Loucy (cell line): Measurements from ENCODE around the gene SUPT20H.

ENCODE experiments used
- H2AFZ ChIP-seq: fragments of 200-600 bp; sonication (generic); 2 replicates; pipeline ENCODE4 v1.6.0; 2016; ENCODE audit warnings: antibody characterized with exemption, mild to moderate bottlenecking, low read length, moderate library complexity
- H3F3A ChIP-seq: fragments of 200-600 bp; 2 replicates; pipeline ENCODE4 v1.6.0; 2016; ENCODE audit warnings: antibody characterized with exemption, low read depth, mild to moderate bottlenecking
- H3K27me3 ChIP-seq: fragments of 200-600 bp; sonication (generic); 2 replicates; pipeline ENCODE4 v1.6.1; 2014; ENCODE audit warnings: low read length, mild to moderate bottlenecking; ENCODE audit not compliant: insufficient read depth, poor library complexity, severe bottlenecking
- H3K36me3 ChIP-seq: fragments of 200-600 bp; sonication (generic); 2 replicates; pipeline ENCODE4 v1.6.1; 2016; ENCODE audit warnings: low read length; ENCODE audit not compliant: insufficient read depth
- H3K4me1 ChIP-seq: fragments of 200-600 bp; sonication (generic); 2 replicates; pipeline ENCODE4 v1.5.1; 2014; ENCODE audit warnings: low read length, mild to moderate bottlenecking; ENCODE audit not compliant: insufficient read depth, poor library complexity, severe bottlenecking
- H3K4me2 ChIP-seq: fragments of 200-600 bp; sonication (generic); 2 replicates; pipeline ENCODE4 v1.6.0; 2014; ENCODE audit warnings: antibody characterized with exemption, low read length, low read depth, mild to moderate bottlenecking; ENCODE audit not compliant: poor library complexity, severe bottlenecking
- H3K4me3 ChIP-seq: fragments of 200-600 bp; sonication (generic); 2 replicates; pipeline ENCODE4 v1.5.1; 2014; ENCODE audit warnings: low read length, mild to moderate bottlenecking, mixed read lengths; ENCODE audit not compliant: poor library complexity, severe bottlenecking
- H3K79me2 ChIP-seq: fragments of 200-600 bp; sonication (generic); 2 replicates; pipeline ENCODE4 v1.6.1; 2014; ENCODE audit warnings: low read length; ENCODE audit not compliant: insufficient read depth
- H3K9ac ChIP-seq: fragments of 200-600 bp; sonication (generic); 2 replicates; pipeline ENCODE4 v1.6.0; 2014; ENCODE audit warnings: mild to moderate bottlenecking, low read depth, low read length, moderate library complexity; ENCODE audit not compliant: poor library complexity, severe bottlenecking
- H3K9me2 ChIP-seq: fragments of 200-600 bp; sonication (generic); replicated peaks from 2 replicates; pipeline ENCODE4 v1.6.1; 2016; ENCODE audit warnings: low read depth, low read length, mixed read lengths
- H3K9me3 ChIP-seq: fragments of 200-600 bp; sonication (generic); 2 replicates; pipeline ENCODE4 v1.6.1; 2014; ENCODE audit warnings: mild to moderate bottlenecking, antibody characterized with exemption, low read length, low read depth; ENCODE audit not compliant: insufficient read depth
- H4K20me1 ChIP-seq: fragments of 200-600 bp; sonication (generic); 2 replicates; pipeline ENCODE4 v1.6.0; 2014; ENCODE audit warnings: antibody characterized with exemption, low read length, mild to moderate bottlenecking; ENCODE audit not compliant: insufficient read depth, poor library complexity, severe bottlenecking
- CTCF ChIP-seq: fragments of 200-600 bp; sonication (generic); conservative IDR thresholded peaks from 2 replicates; pipeline ENCODE4 v1.5.1; 2014; ENCODE audit warnings: mild to moderate bottlenecking, antibody characterized with exemption, low read length
- EZH2phosphoT487 ChIP-seq: fragments of 200-600 bp; IDR thresholded peaks from 2 replicates; pipeline ENCODE4 v1.6.1; 2018; ENCODE audit warnings: antibody characterized with exemption, mild to moderate bottlenecking, moderate library complexity, borderline replicate concordance

SUPT20H gene

GRCh38 chr13:37001921-37002250 lies 57.6 kb downstream of the SUPT20H start:
- Histone ChIP-seq H3K4me1 (peaks cover 49% of the 10 kb centered on the region), H3K9me2 (no peaks in the 10 kb centered on the region), H4K20me1 (peaks cover 43% of the 10 kb centered on the region), H3K9me3 (no peaks in the 10 kb centered on the region), H3K4me3 (peak overlapping the region; percentile 95), H3K9ac (peak overlapping the region; percentile 99), H3F3A (0 out of 2 replicates have a peak, but pooled peaks cover 3% of the 10 kb centered on the region), H2AFZ (no peak overlapping the region), H3K27me3 (no peaks in the 10 kb centered on the region), H3K4me2 (peak overlapping the region; percentile 93), H3K36me3 (peaks cover 38% of the 10 kb centered on the region; the same call in 1 of the 2 replicates), H3K79me2 (peaks cover 79% of the 10 kb centered on the region)
- no peak for TF ChIP-seq EZH2phosphoT487
- no peak for TF ChIP-seq CTCF

- Histone ChIP-seq H3K4me1 (peaks cover 51% of the 10 kb centered on the region), H3K9me2 (no peaks in the 10 kb centered on the region), H3K27me3 (no peaks in the 10 kb centered on the region), H3K36me3 (peaks cover 25% of the 10 kb centered on the region; the same call in 1 of the 2 replicates), H2AFZ (peak within 1 kb of the TSS; percentile 92), H3F3A (0 out of 2 replicates have a peak, but pooled peaks cover 3% of the 10 kb centered on the region), H3K9ac (peak within 1 kb of the TSS; percentile 99), H4K20me1 (peaks cover 55% of the 10 kb centered on the region), H3K79me2 (peaks cover 76% of the 10 kb centered on the region), H3K9me3 (no peaks in the 10 kb centered on the region), H3K4me3 (peak within 1 kb of the TSS; percentile 95), H3K4me2 (peak within 1 kb of the TSS; percentile 98)
- TF ChIP-seq EZH2phosphoT487 (no peak), CTCF (peak; percentile 89)
Observed at GRCh38 chr13:36999054-36999714, 60.3 kb downstream of the SUPT20H start, which contains the start of gene ALG5. Gene ALG5 (minus strand): TSS chr13:36999340. CDS start chr13:36999300, 40 bp downstream.

- Histone ChIP-seq H3K9me2 (no peaks in the 10 kb centered on the region), H3K36me3 (peaks cover 23% of the 10 kb centered on the region; the same call in 1 of the 2 replicates), H2AFZ (peak overlapping the region; percentile 89), H3K9ac (peak overlapping the region; percentile 99), H4K20me1 (peaks cover 56% of the 10 kb centered on the region), H3F3A (0 out of 2 replicates have a peak, but pooled peaks cover 3% of the 10 kb centered on the region), H3K4me1 (peaks cover 51% of the 10 kb centered on the region), H3K4me3 (peak overlapping the region; percentile 95), H3K9me3 (no peaks in the 10 kb centered on the region), H3K27me3 (no peaks in the 10 kb centered on the region), H3K4me2 (peak overlapping the region; percentile 98), H3K79me2 (peaks cover 72% of the 10 kb centered on the region)
- TF ChIP-seq CTCF (no peak), EZH2phosphoT487 (no peak)
Observed at GRCh38 chr13:36998624-36999041, 60.9 kb downstream of the SUPT20H start.
